IMR-90 (cell line): ENCODE results near the gene EPHA5. TPM values are rescaled to one million over a fixed set of nuclear protein-coding genes. Genes with fewer than 3 reads are reported as not detected.

ENCODE experiments used
- ATAC-seq: fragments of 200-7000 bp; cut with Tn5 transposase; 2 replicates; pipeline ENCODE4 v1.9.1; 2020; ENCODE audit warnings: low read depth, mild to moderate bottlenecking, moderate library complexity
- BruUV-seq: library from RNA; stranded (reverse); fragments of 400-500 nt; replicated peaks from 2 replicates; lab custom pipeline; 2021; lab: Mats Ljungman, UMichigan
- CTCF ChIA-PET: fragments of 300-600 bp; formaldehyde crosslinking; extraction: SDS; loops from one replicate; lab custom pipeline; 2021; ENCODE audit warnings: antibody characterized with exemption; lab: Yijun Ruan, JAX
- POLR2A ChIA-PET: fragments of 300-600 bp; sonication (Branson Sonifier 250); formaldehyde crosslinking; loops from one replicate; lab custom pipeline; 2022; ENCODE audit warnings: antibody characterized with exemption; ENCODE audit not compliant: unreplicated experiment; lab: Charles Lee
- DNase-seq: peaks from one replicate; pipeline ENCODE4 v3.0.0; 2013
- H2AFZ ChIP-seq: replicated peaks from 2 replicates; pipeline ENCODE3; 2013; ENCODE audit warnings: low read length, mild to moderate bottlenecking; ENCODE audit not compliant: poor library complexity
- H2AK5ac ChIP-seq: 2 replicates; pipeline ENCODE4 v1.6.1; 2013; ENCODE audit warnings: low read depth, low read length, inconsistent platforms
- H2AK9ac ChIP-seq: replicated peaks from 2 replicates; pipeline ENCODE3; 2013; ENCODE audit warnings: mild to moderate bottlenecking, low read depth, low read length, moderate library complexity; ENCODE audit not compliant: poor library complexity
- H2BK120ac ChIP-seq: 2 replicates; pipeline ENCODE4 v1.6.1; 2013; ENCODE audit warnings: low read depth, low read length, inconsistent platforms
- H2BK15ac ChIP-seq: 3 replicates; pipeline ENCODE4 v1.6.1; 2013; ENCODE audit warnings: low read depth, low read length, inconsistent platforms
- H2BK20ac ChIP-seq: 2 replicates; pipeline ENCODE4 v1.6.1; 2013; ENCODE audit warnings: low read depth, mild to moderate bottlenecking, inconsistent platforms, low read length, moderate library complexity
- H2BK5ac ChIP-seq: 2 replicates; pipeline ENCODE4 v1.6.1; 2013; ENCODE audit warnings: mild to moderate bottlenecking, low read depth, low read length, inconsistent platforms; ENCODE audit not compliant: poor library complexity, severe bottlenecking
- H3K14ac ChIP-seq: replicated peaks from 2 replicates; pipeline ENCODE4 v1.6.1; 2013; ENCODE audit warnings: low read depth, low read length, inconsistent platforms
- H3K18ac ChIP-seq: 2 replicates; pipeline ENCODE4 v1.6.1; 2013; ENCODE audit warnings: low read depth, low read length, control low read depth
- H3K23ac ChIP-seq: 2 replicates; pipeline ENCODE4 v1.6.1; 2013; ENCODE audit warnings: low read depth, low read length, inconsistent platforms
- H3K27ac ChIP-seq: 2 replicates; pipeline ENCODE4 v1.5.1; 2013; ENCODE audit warnings: mild to moderate bottlenecking, control low read depth, low read length; ENCODE audit not compliant: insufficient read depth
- H3K27me3 ChIP-seq: 2 replicates; pipeline ENCODE4 v1.6.1; 2013; ENCODE audit warnings: low read length; ENCODE audit not compliant: control insufficient read depth, insufficient read depth
- H3K36me3 ChIP-seq: 2 replicates; pipeline ENCODE4 v1.6.1; 2013; ENCODE audit warnings: low read length, mixed read lengths; ENCODE audit not compliant: control insufficient read depth, insufficient read depth
- H3K4ac ChIP-seq: 2 replicates; pipeline ENCODE4 v1.6.1; 2013; ENCODE audit warnings: low read depth, low read length, inconsistent platforms
- H3K4me1 ChIP-seq: 2 replicates; pipeline ENCODE4 v1.6.1; 2013; ENCODE audit warnings: low read length, mixed read lengths; ENCODE audit not compliant: control insufficient read depth, insufficient read depth
- H3K4me2 ChIP-seq: 2 replicates; pipeline ENCODE4 v1.6.1; 2013; ENCODE audit warnings: low read depth, mild to moderate bottlenecking, control low read depth, low read length, moderate library complexity
- H3K4me3 ChIP-seq: 2 replicates; pipeline ENCODE4 v1.5.1; 2013; ENCODE audit warnings: low read depth, mild to moderate bottlenecking, control low read depth, low read length, moderate library complexity; ENCODE audit not compliant: insufficient read depth
- H3K56ac ChIP-seq: 2 replicates; pipeline ENCODE4 v1.6.1; 2013; ENCODE audit warnings: low read length, inconsistent platforms; ENCODE audit not compliant: insufficient read depth; ENCODE audit errors: extremely low read depth
- H3K79me1 ChIP-seq, 2 experiments: 2 replicates each; pipeline ENCODE4 v1.6.1; 2013; ENCODE audit warnings: low read length in 2 of 2, inconsistent platforms in 1 of 2, low read depth in 1 of 2
- H3K9ac ChIP-seq: 2 replicates; pipeline ENCODE4 v1.6.1; 2013; ENCODE audit warnings: low read depth, low read length, control low read depth
- H3K9me1 ChIP-seq: 2 replicates; pipeline ENCODE4 v1.6.1; 2013; ENCODE audit warnings: low read length, inconsistent platforms; ENCODE audit not compliant: insufficient read depth
- H3K9me3 ChIP-seq: 2 replicates; pipeline ENCODE4 v1.6.1; 2013; ENCODE audit warnings: low read length; ENCODE audit not compliant: control insufficient read depth, insufficient read depth
- H4K20me1 ChIP-seq: 2 replicates; pipeline ENCODE4 v1.6.1; 2013; ENCODE audit warnings: low read length, inconsistent platforms; ENCODE audit not compliant: insufficient read depth
- H4K5ac ChIP-seq: 2 replicates; pipeline ENCODE4 v1.6.1; 2013; ENCODE audit warnings: mild to moderate bottlenecking, low read depth, low read length, control low read depth
- H4K8ac ChIP-seq, 2 experiments: 2 replicates each; pipeline ENCODE4 v1.6.1; 2013; ENCODE audit warnings: low read depth in 2 of 2, low read length in 2 of 2, control low read depth in 1 of 2, inconsistent platforms in 1 of 2
- H4K91ac ChIP-seq: 2 replicates; pipeline ENCODE4 v1.6.1; 2013; ENCODE audit warnings: low read depth, low read length, inconsistent platforms; ENCODE audit not compliant: insufficient read depth
- BHLHE40 ChIP-seq: fragments of 150-350 bp; IDR thresholded peaks from 2 replicates; pipeline ENCODE4 v1.6.1; 2016; ENCODE audit warnings: mild to moderate bottlenecking, low read depth, low read length
- CEBPB ChIP-seq: IDR thresholded peaks from 2 replicates; pipeline ENCODE4 v1.6.1; 2012; ENCODE audit warnings: low read depth, low read length, improper control_type of control experiment
- CHD1 ChIP-seq: IDR thresholded peaks from 2 replicates; pipeline ENCODE4 v1.6.1; 2012; ENCODE audit warnings: low read depth, low read length, improper control_type of control experiment
- CTCF ChIP-seq: conservative IDR thresholded peaks from 2 replicates; pipeline ENCODE4 v1.5.1; 2012; ENCODE audit warnings: mild to moderate bottlenecking, low read depth, low read length, improper control_type of control experiment
- ELK1 ChIP-seq: fragments of 150-350 bp; IDR thresholded peaks from 2 replicates; pipeline ENCODE4 v1.6.1; 2016; ENCODE audit warnings: low read depth, mild to moderate bottlenecking, low read length, moderate library complexity, borderline replicate concordance
- FOS ChIP-seq: fragments of 150-350 bp; IDR thresholded peaks from 2 replicates; pipeline ENCODE4 v1.6.1; 2016; ENCODE audit warnings: low read depth, low read length
- MAFK ChIP-seq: IDR thresholded peaks from 2 replicates; pipeline ENCODE4 v1.6.1; 2012; ENCODE audit warnings: low read depth, low read length, improper control_type of control experiment
- MAZ ChIP-seq: IDR thresholded peaks from 2 replicates; pipeline ENCODE4 v1.6.1; 2012; ENCODE audit warnings: low read depth, mild to moderate bottlenecking, low read length, improper control_type of control experiment, moderate library complexity, borderline replicate concordance
- MXI1 ChIP-seq: IDR thresholded peaks from 2 replicates; pipeline ENCODE4 v1.6.1; 2012; ENCODE audit warnings: low read depth, mild to moderate bottlenecking, low read length, moderate library complexity, borderline replicate concordance
- NFE2L2 ChIP-seq: fragments of 150-350 bp; IDR thresholded peaks from 2 replicates; pipeline ENCODE4 v1.6.1; 2016; ENCODE audit warnings: low read depth, mild to moderate bottlenecking, low read length
- POLR2A ChIP-seq: IDR thresholded peaks from 2 replicates; pipeline ENCODE4 v1.6.1; 2012; ENCODE audit warnings: mild to moderate bottlenecking, low read depth, low read length
- RAD21 ChIP-seq: IDR thresholded peaks from 2 replicates; pipeline ENCODE4 v1.6.1; 2012; ENCODE audit warnings: low read length, improper control_type of control experiment
- RCOR1 ChIP-seq: IDR thresholded peaks from 2 replicates; pipeline ENCODE4 v1.6.1; 2012; ENCODE audit warnings: mild to moderate bottlenecking, low read length, improper control_type of control experiment; ENCODE audit not compliant: insufficient replicate concordance
- RFX5 ChIP-seq: IDR thresholded peaks from 2 replicates; pipeline ENCODE4 v1.8.0; 2012; ENCODE audit warnings: low read depth, mild to moderate bottlenecking, low read length, moderate library complexity
- SMC3 ChIP-seq: fragments of 150-350 bp; IDR thresholded peaks from 2 replicates; pipeline ENCODE4 v1.6.1; 2016; ENCODE audit warnings: low read depth, mild to moderate bottlenecking, antibody characterized with exemption, low read length, moderate library complexity
- USF2 ChIP-seq: fragments of 150-350 bp; IDR thresholded peaks from 2 replicates; pipeline ENCODE4 v1.6.1; 2017; ENCODE audit warnings: mild to moderate bottlenecking, antibody characterized with exemption, low read length, low read depth
- WGBS, 2 experiments: methylation state at CpG; one replicate each; pipeline versions ENCODE4 v1.1.5 to v1.1.7; 2013; ENCODE audit warnings: missing lambda C conversion rate in 2 of 2; ENCODE audit not compliant: insufficient read length in 1 of 2; ENCODE audit errors: extremely low coverage in 2 of 2; 5-methylcytosine and 5-hydroxymethylcytosine counted together
- dilution Hi-C: fragments of 300-500 bp; cut with HindIII; formaldehyde crosslinking; loops from one replicate; pipeline ENCODE4 v1.14.3; 2018; ENCODE audit warnings: low sequenced_read_pairs; ENCODE audit not compliant: unreplicated experiment
- in situ Hi-C: fragments of 300-500 bp; cut with MboI; formaldehyde crosslinking; loops from 3 replicates; pipeline ENCODE4 v1.14.3; 2019; ENCODE audit warnings: low sequenced_read_pairs, inconsistent platforms, mixed read lengths
- intact Hi-C: fragments of 100-400 bp; cut with micrococcal nuclease; formaldehyde crosslinking; loops from 2 replicates; pipeline ENCODE4 v1.10.0; 2022
- polyA plus RNA-seq, 3 experiments: library from polyadenylated mRNA; depleted of rRNA; stranded (reverse); fragments of >200 nt; gene quantifications; 2 replicates each; pipeline ENCODE4 v1.2.3, GENCODE V29; 2012; ENCODE audit warnings: low replicate concordance in 1 of 3
- total RNA-seq: library from RNA; depleted of rRNA; stranded (reverse); fragments of >200 nt; gene quantifications from 2 replicates; pipeline ENCODE4 v1.2.3, GENCODE V29; 2012

Gene EPHA5
- total and polyA plus RNA-seq, 2 of the 4 experiments (the other 2 are of a cell fraction): 0.07 to 0.18 TPM

- Histone ChIP-seq H3K36me3 (no peaks in the 10 kb centered on the region), H3K9me3 (no peaks in the 10 kb centered on the region; the same call in 1 of the 2 replicates), H2BK5ac (no peak overlapping the region), H4K20me1 (no peaks in the 10 kb centered on the region), H4K91ac (no peak overlapping the region), H3K4ac (no peak overlapping the region), H3K14ac (no peak overlapping the region), H3K27ac (no peak overlapping the region), H3K18ac (no peak overlapping the region), H3K9ac (no peak overlapping the region), H2BK20ac (no peak overlapping the region), H3K4me1 (no peaks in the 10 kb centered on the region), H2BK120ac (no peak overlapping the region), H3K4me2 (no peak overlapping the region), H2AK9ac (no peak overlapping the region), H2BK15ac (no peak overlapping the region), H2AK5ac (no peak overlapping the region), H4K5ac (no peak overlapping the region), H3K27me3 (no peaks in the 10 kb centered on the region), H3K79me1 (no peaks in the 10 kb centered on the region), H2AFZ (no peak overlapping the region), H3K23ac (no peak overlapping the region), H3K9me1 (no peaks in the 10 kb centered on the region), H4K8ac (no peak overlapping the region), H3K4me3 (no peak overlapping the region), H3K56ac (no peak overlapping the region)
- intact Hi-C loops: no loop called here
- ChIA-PET CTCF (no interaction called here), POLR2A (no interaction called here)
- no CpG with 5 or more reads among the region's 4 CpGs for WGBS, 2 experiments
- ATAC-seq (no peak), DNase-seq (no peak)
- dilution Hi-C loops: no loop called here
- TF ChIP-seq CEBPB (no peak), USF2 (no peak), MAFK (no peak), RAD21 (no peak), BHLHE40 (no peak), RCOR1 (no peak), FOS (no peak), ELK1 (no peak), NFE2L2 (no peak), CHD1 (no peak), RFX5 (no peak), CTCF (no peak), MAZ (no peak), MXI1 (no peak), SMC3 (no peak), POLR2A (no peak)
- in situ Hi-C loops: no loop called here
- no TSS peak for BruUV-seq
Measured at GRCh38 chr4:65546882-65547416, 123.3 kb downstream of the EPHA5 start.
